Endothelial cell of umbilical vein (primary cell): ENCODE data around the gene B9D1. TPM values are rescaled to one million over a fixed set of nuclear protein-coding genes. Genes with fewer than 3 reads are reported as not detected.

Experiments
- BruUV-seq: library from RNA; stranded (reverse); fragments of 400-500 nt; replicated peaks from 2 replicates; lab custom pipeline; 2021; lab: Mats Ljungman, UMichigan
- CTCF ChIA-PET: fragments of 300-600, 350-600 bp; sonication (Branson Sonifier 250); formaldehyde crosslinking; loops from one replicate; lab custom pipeline; 2021; ENCODE audit warnings: antibody characterized with exemption, inconsistent platforms; lab: Charles Lee
- POLR2A ChIA-PET: fragments of 300-600, 350-600 bp; sonication (Branson Sonifier 250); formaldehyde crosslinking; loops from one replicate; lab custom pipeline; 2021; ENCODE audit warnings: antibody characterized with exemption, inconsistent platforms; lab: Charles Lee
- DNase-seq: peaks from one replicate; pipeline ENCODE4 v3.0.0-alpha.2; 2011; ENCODE audit warnings: low read depth, low spot score
- FAIRE-seq: peaks from 2 replicates; lab custom pipeline; 2011; peaks lifted over from hg19 to GRCh38; lab: Jason Lieb, UNC
- H2AFZ ChIP-seq: 2 replicates; pipeline ENCODE4 v1.6.0; 2012; ENCODE audit warnings: low read depth, low read length, control low read depth, inconsistent platforms
- H3K27ac ChIP-seq: 2 replicates; pipeline ENCODE4 v1.5.1; 2011; ENCODE audit warnings: low read depth, mild to moderate bottlenecking, control low read depth, low read length, moderate library complexity; ENCODE audit not compliant: insufficient read depth
- H3K27me3 ChIP-seq, 2 experiments: 2 replicates each; pipeline versions ENCODE4 v1.6.0 to v1.6.1; 2011; ENCODE audit warnings: low read length in 2 of 2, mixed read lengths in 1 of 2; ENCODE audit not compliant: control insufficient read depth in 2 of 2, insufficient read depth in 2 of 2
- H3K36me3 ChIP-seq, 2 experiments: 2 replicates in 1 of 2; 3 replicates in 1 of 2; pipeline ENCODE4 v1.5.1; 2011; ENCODE audit warnings: low read length in 2 of 2, mild to moderate bottlenecking in 1 of 2, moderate library complexity in 1 of 2; ENCODE audit not compliant: control insufficient read depth in 2 of 2, insufficient read depth in 2 of 2; ENCODE audit errors: extremely low read depth in 1 of 2
- H3K4me1 ChIP-seq: 3 replicates; pipeline ENCODE4 v1.5.1; 2011; ENCODE audit warnings: mild to moderate bottlenecking, low read length; ENCODE audit not compliant: control insufficient read depth, insufficient read depth; ENCODE audit errors: extremely low read depth
- H3K4me2 ChIP-seq: 2 replicates; pipeline ENCODE4 v1.6.1; 2011; ENCODE audit warnings: low read length, control low read depth, mixed read lengths; ENCODE audit not compliant: insufficient read depth
- H3K4me3 ChIP-seq, 3 experiments: fragments of 200-600 bp in 1 of 3; sonication (generic), shearing (Covaris generic) in 1 of 3; replicated peaks in 1 of 3; 2 replicates each; pipeline ENCODE4 v1.5.1; 2011 to 2016; ENCODE audit warnings: control low read depth in 3 of 3, low read length in 3 of 3, mild to moderate bottlenecking in 2 of 3, inconsistent platforms in 1 of 3, low read depth in 1 of 3, moderate library complexity in 1 of 3; ENCODE audit not compliant: insufficient read depth in 1 of 3
- H3K79me2 ChIP-seq: 2 replicates; pipeline ENCODE4 v1.6.0; 2012; ENCODE audit warnings: low read length, inconsistent platforms; ENCODE audit not compliant: control insufficient read depth, insufficient read depth
- H3K9ac ChIP-seq: replicated peaks from 2 replicates; pipeline ENCODE3; 2011; ENCODE audit warnings: low read length, control low read depth; ENCODE audit not compliant: insufficient read depth; ENCODE audit errors: extremely low read depth
- H3K9me1 ChIP-seq: replicated peaks from 3 replicates; pipeline ENCODE4 v1.6.0; 2011; ENCODE audit warnings: mild to moderate bottlenecking, low read length; ENCODE audit not compliant: control insufficient read depth, insufficient read depth; ENCODE audit errors: extremely low read depth
- H3K9me3 ChIP-seq: replicated peaks from 2 replicates; pipeline ENCODE4 v1.5.1; 2012; ENCODE audit warnings: low read length, inconsistent platforms; ENCODE audit not compliant: control insufficient read depth, insufficient read depth
- H4K20me1 ChIP-seq: replicated peaks from 2 replicates; pipeline ENCODE3; 2011; ENCODE audit warnings: mild to moderate bottlenecking, low read length; ENCODE audit not compliant: control insufficient read depth, insufficient read depth; ENCODE audit errors: extremely low read depth
- EZH2 ChIP-seq: IDR thresholded peaks from 2 replicates; pipeline ENCODE4 v1.6.1; 2012; ENCODE audit warnings: borderline replicate concordance, low read depth, mild to moderate bottlenecking, moderate library complexity, low read length, inconsistent platforms; ENCODE audit not compliant: severe bottlenecking
- FOS ChIP-seq: IDR thresholded peaks from 2 replicates; pipeline ENCODE4 v1.6.1; 2011; ENCODE audit warnings: mild to moderate bottlenecking, low read length, moderate library complexity, borderline replicate concordance; ENCODE audit not compliant: insufficient read depth
- GATA2 ChIP-seq: IDR thresholded peaks from 2 replicates; pipeline ENCODE4 v1.7.0; 2011; ENCODE audit warnings: low read depth, mild to moderate bottlenecking, moderate library complexity, mixed read lengths, low read length; ENCODE audit not compliant: insufficient read length, insufficient read depth
- JUN ChIP-seq: IDR thresholded peaks from 2 replicates; pipeline ENCODE4 v1.6.1; 2011; ENCODE audit warnings: borderline replicate concordance, low read depth; ENCODE audit not compliant: insufficient read length, insufficient read depth
- MYC ChIP-seq: IDR thresholded peaks from one replicate; pipeline ENCODE4 v1.6.1; 2011; ENCODE audit warnings: mild to moderate bottlenecking, low read depth, low read length
- POLR2A ChIP-seq: IDR thresholded peaks from 2 replicates; pipeline ENCODE4 v1.6.1; 2012; ENCODE audit warnings: low read depth, mild to moderate bottlenecking, control low read depth, low read length
- POLR2AphosphoS5 ChIP-seq: IDR thresholded peaks from 2 replicates; pipeline ENCODE4 v1.6.1; 2012; ENCODE audit warnings: low read depth, mild to moderate bottlenecking, control low read depth, low read length, moderate library complexity; ENCODE audit not compliant: insufficient read depth
- dilution Hi-C: fragments of 300-500 bp; cut with MboI; formaldehyde crosslinking; loops from one replicate; pipeline ENCODE4 v1.15.0; 2019; ENCODE audit warnings: low sequenced_read_pairs; ENCODE audit not compliant: extremely low pct_ligation_motif_present
- intact Hi-C: fragments of 100-400 bp; cut with micrococcal nuclease; formaldehyde crosslinking; loops from one replicate; pipeline ENCODE4 v1.10.0; 2022
- polyA plus RNA-seq, 4 experiments: library from polyadenylated mRNA; depleted of rRNA in 3 of 4; stranded (reverse) in 3 of 4; unstranded in 1 of 4; fragments of >200 nt; gene quantifications; 2 replicates each; pipeline versions ENCODE4 v1.2.1 to v1.2.3, GENCODE V29; 2011 to 2012; ENCODE audit warnings: missing spikeins in 1 of 4
- total RNA-seq: library from RNA; stranded (reverse); gene quantifications from 2 replicates; pipeline ENCODE4 v1.2.3, GENCODE V29; 2021
- TF ChIP-seq, protein P1 (sequence below): IDR thresholded peaks from 2 replicates; pipeline ENCODE4 v1.6.1; 2011; ENCODE audit not compliant: insufficient read depth, insufficient read length
- TF ChIP-seq, protein P2 (sequence below), 2 donors: IDR thresholded peaks; 1 replicate in 1 of 2; 2 replicates in 1 of 2; pipeline ENCODE4 v1.5.1; 2011; ENCODE audit warnings: low read length in 2 of 2, mild to moderate bottlenecking in 2 of 2, moderate library complexity in 2 of 2, control low read depth in 1 of 2, inconsistent platforms in 1 of 2, low read depth in 1 of 2; ENCODE audit not compliant: insufficient read depth in 1 of 2; ENCODE audit errors: extremely low read depth in 1 of 2

Gene B9D1
- total and polyA plus RNA-seq, 2 donors (not counting 3 experiments of a cell fraction or from before 2014, with no cell fraction given): 20.5 to 55.8 TPM

- H3K27ac ChIP-seq: no peak overlapping the region
- CTCF ChIA-PET: interaction anchor here (1.1 kb wide), 1 partner anchor 49 kb away, joined by 4 read pairs; no protein-coding TSS in a partner anchor
- H3K27me3 ChIP-seq: peaks cover 4 to 7% of the 10 kb centered on the region in 2 experiments
- intact Hi-C loops: no loop called here
- POLR2A ChIA-PET: no interaction called here
- no peak for FAIRE-seq
- no peak overlapping the region for H3K9ac ChIP-seq
- no peak overlapping the region for H3K4me3 ChIP-seq
- no peak overlapping the region for H3K4me2 ChIP-seq
- no peak for DNase-seq
- no peaks in the 10 kb centered on the region for H3K79me2 ChIP-seq
- dilution Hi-C loops: no loop called here
- no TSS peak for BruUV-seq
- H3K36me3 ChIP-seq: no peaks in the 10 kb centered on the region
- no peaks in the 10 kb centered on the region for H3K4me1 ChIP-seq
- no peak overlapping the region for H2AFZ ChIP-seq
- no peaks in the 10 kb centered on the region for H3K9me1 ChIP-seq
- no peaks in the 10 kb centered on the region for H4K20me1 ChIP-seq
- no peaks in the 10 kb centered on the region for H3K9me3 ChIP-seq
- TF ChIP-seq POLR2AphosphoS5 (no peak), JUN (no peak), POLR2A (no peak), FOS (no peak), GATA2 (no peak), MYC (no peak), EZH2 (no peak)
- TF ChIP-seq, protein P1, sequence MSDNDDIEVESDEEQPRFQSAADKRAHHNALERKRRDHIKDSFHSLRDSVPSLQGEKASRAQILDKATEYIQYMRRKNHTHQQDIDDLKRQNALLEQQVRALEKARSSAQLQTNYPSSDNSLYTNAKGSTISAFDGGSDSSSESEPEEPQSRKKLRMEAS: no peak
- TF ChIP-seq, protein P2, sequence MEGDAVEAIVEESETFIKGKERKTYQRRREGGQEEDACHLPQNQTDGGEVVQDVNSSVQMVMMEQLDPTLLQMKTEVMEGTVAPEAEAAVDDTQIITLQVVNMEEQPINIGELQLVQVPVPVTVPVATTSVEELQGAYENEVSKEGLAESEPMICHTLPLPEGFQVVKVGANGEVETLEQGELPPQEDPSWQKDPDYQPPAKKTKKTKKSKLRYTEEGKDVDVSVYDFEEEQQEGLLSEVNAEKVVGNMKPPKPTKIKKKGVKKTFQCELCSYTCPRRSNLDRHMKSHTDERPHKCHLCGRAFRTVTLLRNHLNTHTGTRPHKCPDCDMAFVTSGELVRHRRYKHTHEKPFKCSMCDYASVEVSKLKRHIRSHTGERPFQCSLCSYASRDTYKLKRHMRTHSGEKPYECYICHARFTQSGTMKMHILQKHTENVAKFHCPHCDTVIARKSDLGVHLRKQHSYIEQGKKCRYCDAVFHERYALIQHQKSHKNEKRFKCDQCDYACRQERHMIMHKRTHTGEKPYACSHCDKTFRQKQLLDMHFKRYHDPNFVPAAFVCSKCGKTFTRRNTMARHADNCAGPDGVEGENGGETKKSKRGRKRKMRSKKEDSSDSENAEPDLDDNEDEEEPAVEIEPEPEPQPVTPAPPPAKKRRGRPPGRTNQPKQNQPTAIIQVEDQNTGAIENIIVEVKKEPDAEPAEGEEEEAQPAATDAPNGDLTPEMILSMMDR (IDR thresholded peaks at IDR 0.05; ENCODE audit: extremely low read depth in 1 of 2, insufficient read depth in 1 of 2, low read depth in 1 of 2, low read length in 2 of 2): no peak
These were observed 49.1 kb upstream of the B9D1 start for GRCh38 chr17:19411631-19412030.
